Stimulated activated CD8-positive, alpha-beta memory T cell treated with anti-CD3 and anti-CD28 coated beads, Interleukin-15, amount 100 ng/mL, for 48 hours (primary cell): ENCODE data around the gene NET1.
"Not testable (repeated sequence)": the region's sequence is repeated elsewhere in the genome, so short reads cannot be mapped to it uniquely, and the experiment has no call there.

Source experiments
- DNase-seq, 2 donors: peaks; one replicate each; pipeline ENCODE4 v3.0.0-alpha.2; 2020; ENCODE audit warnings: low read depth in 2 of 2

NET1 gene

DNA sequence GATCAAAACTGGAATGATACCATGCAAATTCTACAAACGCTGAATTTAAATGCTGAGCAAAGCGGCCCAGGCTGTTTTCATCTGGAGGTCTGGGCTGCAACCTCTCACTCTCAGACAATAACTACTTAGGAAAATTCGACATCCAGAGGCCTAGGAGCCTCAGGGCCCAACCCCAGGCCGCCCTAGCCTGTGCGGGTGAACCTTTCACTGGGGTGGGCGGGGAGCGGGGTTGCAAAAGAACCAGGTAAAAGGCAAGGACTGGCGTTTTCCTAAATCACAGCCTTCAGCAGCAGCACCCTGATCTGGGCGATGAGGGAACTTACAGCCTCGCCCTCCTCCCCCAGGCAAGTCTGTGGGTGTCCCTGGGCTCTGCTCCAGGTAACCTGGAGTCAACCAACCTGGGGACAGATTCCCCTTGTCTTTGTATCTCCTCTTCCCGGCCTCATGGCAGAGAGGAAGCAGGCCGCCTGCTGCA is 53.7 kb downstream of the NET1 start:
- no peak for DNase-seq

DNA sequence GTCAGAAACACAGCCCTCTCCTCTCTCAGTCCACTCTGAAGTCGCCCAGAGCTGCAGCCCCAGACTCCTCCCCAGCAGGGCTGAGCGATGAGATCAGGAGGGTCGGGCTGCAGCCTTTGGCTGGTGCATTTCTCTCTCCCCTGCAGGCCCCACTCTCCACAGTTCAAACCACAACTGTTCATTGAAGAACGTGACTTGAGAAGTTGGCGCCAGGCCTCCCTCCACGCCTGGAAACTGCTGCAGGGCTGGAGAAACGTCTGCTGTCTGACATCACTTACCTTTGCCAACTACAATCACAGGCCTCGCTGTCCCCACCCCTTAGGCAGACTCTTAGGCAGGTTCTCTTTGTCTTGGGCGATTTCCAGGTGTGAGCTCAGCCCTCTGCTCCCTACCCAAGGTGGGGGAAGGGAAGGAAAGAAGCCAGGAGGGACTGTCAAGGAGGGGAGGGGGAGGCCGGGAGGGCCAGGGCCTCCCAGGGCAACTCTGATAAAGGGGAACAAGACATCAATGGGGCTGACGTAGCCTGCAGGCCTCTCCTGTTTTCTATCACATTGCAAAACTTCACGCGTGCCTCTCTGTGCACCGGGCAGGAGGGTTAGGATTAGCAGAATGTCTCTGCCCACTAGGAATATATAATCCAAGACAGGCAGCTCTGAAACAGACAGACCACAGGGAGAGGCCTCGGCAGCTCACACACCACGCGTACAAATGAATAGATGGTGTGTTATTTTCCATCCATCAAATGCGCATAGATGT is 54.3 kb downstream of the NET1 start:
- no peak for DNase-seq

DNA sequence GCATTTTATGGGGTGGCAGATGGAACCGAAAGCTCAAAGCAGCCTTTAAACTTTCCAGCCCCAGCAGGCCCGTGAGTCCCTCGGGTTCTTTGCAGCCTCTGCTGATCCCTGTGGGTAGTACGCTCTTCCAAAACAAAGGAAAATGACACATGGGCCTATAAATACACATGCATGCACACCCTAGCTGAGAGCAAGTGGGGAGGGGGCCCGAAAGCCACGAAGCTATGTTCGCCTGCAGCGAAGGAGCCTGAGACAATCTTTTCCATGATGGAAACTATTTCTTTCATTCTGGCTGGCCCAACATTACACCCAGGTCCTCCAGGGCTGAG is 54.8 kb downstream of the NET1 start:
- DNase-seq: no peak

DNA sequence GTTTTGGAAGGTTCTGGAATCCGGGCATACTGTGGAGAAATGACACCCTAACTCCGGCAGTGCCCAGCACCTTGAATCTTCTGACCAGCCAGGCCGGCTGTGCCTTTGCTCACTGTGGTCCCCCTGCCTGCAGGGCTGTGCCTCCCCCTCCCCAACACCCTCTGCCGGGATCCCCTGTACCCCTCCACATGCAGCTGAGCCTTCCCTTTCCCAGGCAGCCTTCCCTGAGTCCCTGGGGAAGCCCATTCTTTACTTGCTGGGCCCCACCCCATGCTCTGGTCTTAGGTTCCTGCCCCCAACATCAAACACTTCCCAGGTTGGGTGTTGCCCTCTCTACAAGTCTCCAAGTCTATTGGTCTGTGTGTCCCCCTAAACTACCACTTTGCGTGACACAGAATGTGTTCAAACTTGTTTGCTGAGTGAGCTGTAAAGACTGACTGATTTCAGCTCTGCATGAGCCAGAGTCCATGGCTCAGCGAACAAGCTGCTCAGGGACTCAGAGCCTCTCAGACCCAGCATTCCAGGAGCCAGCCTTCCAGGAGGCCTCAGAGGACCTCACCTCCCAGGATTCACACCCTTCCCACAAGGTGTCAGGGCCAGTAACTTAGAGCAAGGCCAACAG is 55.4 kb downstream of the NET1 start:
- DNase-seq: no peak

DNA sequence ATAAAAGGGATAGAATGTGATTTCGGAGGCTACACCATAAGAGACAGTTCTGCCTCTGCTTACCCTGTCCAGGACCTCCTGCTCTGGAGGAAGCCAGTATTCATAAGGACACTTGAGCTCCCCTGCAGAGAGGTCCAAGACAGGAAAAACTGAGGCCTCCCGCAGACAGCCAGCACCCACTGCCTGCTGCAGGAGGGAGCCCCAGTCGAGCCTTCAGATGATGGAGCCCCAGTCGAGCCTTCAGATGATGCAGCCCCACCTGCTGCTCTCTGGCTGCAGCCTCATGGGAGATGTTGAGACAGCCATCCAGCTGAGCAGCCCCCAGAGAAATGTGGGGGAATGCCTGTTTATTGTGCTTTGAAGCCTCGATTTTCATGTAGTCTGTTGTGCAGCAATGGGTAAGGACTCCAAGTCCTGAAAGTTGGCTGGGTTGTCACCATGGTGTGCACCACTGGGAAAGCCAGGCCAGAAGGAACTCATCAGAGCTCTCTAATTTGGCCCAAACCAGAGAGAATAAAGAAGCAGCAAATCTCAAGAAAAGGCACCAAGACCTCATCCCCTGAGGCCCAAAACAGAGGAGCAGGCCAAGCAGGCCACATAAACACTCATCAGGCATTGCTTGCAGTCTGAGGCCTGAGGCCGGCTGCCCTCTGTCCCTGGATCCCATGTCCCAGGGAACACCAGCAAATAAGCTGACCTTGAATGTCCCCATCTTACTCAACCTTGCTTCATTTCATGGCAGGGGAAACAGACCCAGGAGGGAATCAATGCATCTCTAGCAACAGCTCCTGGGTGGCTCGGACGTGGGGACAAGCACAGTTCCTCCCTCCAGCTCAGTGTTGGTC is 56.1 kb downstream of the NET1 start:
- DNase-seq: no peak

DNA sequence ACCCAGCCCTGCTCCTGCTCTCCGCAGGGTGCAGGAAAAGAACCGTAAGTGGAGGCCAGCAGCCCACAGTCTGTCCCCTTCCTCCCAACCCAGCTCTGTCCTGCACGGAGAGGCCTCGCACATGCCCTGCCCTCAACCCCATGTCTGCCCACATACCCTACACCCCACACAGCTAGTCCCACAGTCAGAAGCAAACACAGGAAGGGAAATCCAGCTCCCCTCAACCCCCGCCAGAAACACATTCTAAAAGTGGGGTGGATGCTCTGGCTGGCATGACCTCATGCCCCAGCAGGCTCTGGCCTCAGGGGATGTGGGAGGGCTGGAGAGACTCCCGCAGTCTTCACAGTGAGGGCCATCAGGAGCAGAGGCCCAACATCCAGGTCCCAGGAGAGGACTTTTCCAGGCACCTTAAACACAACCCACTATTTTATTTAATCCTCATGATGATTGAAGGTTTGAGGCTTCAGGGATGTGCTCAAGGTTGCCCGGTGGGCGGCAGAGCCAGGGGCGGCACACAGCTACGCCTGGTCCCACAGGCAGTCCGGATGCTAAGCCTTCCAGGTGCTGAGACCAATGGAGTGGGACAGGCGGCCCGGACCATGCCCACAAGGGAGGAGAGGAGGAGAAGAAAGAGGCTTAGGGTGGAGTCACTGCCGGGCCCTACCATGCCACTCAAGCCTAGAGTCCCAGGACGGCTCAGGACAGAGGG is 57.1 kb downstream of the NET1 start:
- DNase-seq: no peak

DNA sequence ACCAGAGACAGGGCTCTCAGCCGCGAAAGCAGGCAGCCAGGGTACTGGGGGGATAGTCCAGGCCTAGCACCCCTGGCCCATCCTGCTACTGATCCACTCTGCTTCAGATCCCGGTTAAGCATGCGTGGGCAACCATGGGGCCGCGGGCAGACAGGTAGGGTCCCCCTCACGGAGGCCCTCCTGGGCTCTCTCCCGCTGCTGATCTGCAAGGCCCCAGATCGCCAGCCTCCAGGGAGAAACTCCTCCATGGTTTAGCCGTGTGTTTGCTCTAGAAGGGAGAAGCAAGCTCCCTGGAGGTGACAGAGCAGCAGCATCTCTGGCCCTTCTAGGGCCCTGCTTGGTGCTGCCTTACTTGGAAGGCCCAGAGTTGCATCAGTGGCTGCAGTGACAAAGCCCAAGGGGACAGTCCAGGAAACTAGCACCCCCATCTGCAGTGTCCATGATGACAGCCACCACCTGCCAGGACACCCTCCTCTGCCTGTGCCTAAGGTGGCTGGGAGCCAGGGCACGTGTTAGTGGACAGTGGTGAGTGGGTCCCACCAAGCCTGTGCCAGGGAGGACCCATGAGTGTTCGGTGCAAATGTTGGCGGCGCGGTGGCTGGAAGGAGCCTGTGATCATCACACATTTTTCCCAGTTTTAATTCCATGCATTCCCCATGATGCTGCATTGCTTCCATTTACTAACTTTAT is 57.9 kb downstream of the NET1 start:
- DNase-seq: no peak

DNA sequence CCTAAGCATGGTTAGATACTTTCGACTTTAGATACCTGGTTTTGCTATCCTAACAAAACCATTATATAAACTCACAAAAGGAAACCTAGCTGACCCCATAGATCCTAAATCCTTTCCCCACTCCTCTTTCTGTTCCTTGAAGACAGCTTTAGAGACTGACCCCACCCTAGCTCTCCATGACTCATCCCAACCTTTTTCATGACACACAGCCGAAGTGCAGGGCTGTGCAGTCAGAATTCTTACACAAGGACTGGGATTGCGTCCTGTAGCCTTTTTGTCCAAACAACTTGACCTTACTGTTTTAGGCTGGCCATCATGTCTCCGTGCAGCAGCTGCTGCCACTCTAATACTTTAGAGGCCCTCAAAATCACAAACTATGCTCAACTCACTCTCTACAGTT is 62.3 kb downstream of the NET1 start:
- not testable (repeated sequence) for DNase-seq

DNA sequence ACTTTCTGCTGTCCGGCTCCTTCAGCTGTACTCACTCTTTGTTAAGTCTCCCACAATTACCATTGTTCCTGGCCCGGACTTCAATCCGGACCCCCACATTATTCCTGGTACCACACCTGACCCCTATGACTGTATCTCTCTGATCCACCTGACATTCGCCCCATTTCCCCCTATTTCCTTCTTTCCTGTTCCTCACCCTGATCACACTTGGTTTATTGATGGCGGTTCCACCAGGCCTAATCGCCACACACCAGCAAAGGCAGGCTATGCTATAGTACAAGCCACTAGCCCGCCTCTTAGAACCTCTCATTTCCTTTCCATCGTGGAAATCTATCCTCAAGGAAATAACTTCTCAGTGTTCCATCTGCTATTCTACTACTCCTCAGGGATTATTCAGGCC is 62.7 kb downstream of the NET1 start:
- not testable (repeated sequence) for DNase-seq

DNA sequence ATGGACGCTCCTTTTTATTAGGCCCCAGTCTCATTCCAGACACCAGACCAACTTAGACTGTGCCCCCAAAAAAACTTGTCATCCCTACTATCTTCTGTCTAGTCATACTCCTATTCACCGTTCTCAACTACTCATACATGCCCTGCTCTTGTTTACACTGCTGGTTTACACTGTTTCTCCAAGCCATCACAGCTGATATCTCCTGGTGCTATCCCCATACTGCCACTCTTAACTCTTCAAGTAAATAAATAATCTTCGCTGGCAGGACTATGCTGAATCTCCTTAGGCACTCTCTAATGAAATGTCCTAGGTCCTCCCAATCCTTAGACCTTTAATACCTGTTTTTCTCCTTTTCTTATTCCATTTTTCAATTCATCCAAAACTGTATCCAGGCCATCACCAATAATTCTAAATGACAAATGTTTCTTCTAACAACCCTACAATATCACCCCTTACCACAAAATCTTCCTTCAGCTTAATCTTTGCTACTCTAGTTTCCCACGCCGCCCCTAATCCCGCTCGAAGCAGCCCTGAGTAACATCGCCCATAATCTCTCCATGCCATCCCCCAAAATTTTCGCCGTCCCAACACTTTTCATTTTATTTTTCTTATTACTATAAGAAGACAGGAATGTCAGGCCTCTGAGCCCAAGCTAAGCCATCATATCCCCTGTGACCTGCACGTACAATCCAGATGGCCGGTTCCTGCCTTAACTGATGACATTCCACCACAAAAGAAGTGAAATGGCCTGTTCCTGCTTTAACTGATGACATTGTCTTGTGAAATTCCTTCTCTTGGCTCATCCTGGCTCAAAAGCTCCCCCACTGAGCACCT is 63.8 kb downstream of the NET1 start:
- DNase-seq: not testable (repeated sequence)

DNA sequence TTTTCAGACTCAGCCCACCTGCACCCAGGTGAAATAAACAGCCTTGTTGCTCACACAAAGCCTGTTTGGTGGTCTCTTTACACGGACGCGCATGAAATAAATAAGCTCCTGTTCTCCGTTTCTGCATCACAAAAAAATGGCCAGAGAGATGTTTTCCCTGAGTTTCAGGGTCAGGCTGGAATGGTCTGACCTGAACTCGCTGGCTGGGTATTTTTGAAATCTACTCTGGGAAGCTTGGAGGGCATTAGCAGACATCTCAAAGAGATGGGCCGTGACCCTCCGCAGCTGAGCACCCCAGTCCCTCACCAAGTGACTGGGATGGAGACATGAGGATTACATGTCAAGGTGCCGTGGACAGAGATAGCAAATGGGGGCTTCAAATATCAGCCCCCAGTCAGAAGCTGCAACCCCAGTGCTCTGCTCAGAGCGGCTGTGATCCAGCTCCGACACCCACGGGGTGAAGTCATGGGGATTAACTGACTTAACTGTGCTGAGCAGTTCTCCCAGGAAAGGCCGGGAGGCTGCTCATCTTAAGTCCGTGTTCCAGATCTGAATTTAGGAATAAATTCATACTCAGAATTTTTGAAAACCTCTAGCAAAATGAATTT is 64.7 kb downstream of the NET1 start:
- no peak for DNase-seq

DNA sequence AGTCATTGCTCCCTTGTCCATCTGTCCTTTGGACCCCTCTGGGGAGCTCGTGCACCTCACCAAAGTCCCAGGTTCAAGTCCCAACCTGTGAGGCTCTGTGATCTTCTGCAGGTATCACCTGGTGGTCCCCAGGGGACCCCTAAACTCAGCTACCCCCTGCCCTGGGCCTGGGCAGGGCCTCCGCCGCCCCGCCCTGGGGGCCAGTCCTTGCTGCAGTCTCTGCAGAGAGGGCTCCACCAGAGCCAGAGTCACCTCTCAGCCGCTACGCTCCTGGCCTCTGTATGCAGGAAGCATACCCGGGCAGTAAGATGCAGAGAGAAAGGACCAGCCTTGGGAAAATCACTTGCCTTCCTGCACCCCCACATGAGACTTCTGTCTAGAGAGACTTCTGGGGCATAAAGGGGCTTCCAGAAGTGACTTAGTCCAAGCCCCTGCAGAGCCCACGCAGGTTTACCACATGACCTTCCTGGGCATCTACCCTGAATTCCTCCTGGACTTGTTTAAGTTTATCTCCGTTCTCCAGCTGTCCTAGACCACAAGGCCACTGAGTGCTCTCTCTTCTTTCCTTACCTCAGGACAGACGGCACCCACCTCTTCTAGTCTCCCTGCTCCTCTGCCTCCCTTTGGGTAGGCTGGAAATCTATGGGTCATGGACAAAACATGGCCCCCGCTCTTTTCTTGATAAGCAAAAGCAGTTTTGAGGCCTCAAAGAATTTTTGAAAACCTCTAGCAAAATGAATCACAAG is 65.8 kb downstream of the NET1 start:
- no peak for DNase-seq

DNA sequence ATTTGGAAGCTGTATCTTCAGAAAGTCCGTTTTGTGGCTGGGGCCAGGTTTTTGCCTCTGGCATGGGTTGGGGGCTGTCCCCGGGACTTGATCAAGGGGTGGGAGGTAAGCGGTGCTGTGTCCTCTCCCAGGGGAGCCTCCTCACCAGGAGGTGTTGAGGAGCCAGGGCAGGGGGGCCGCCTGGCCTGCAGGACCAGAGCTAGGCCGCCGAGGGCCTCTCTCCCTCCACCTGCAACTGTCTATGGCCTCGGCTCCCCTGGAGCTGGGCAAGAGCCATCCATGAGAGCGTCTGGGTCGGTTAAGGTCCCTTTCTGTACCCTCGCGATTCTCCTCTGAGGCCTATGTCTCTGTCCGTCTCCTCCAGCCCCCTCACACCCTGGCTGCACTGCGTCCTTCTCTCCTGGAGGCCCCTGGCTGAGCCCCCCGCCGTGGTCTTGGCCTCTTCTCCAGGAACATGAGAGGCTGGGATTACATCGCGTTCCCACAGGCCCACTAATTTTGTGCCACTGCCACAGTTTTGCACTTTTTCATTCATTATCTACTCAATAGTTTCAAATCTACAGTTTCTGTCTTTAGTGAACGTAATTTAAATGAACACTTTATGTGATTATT is 66.4 kb downstream of the NET1 start:
- DNase-seq: no peak

DNA sequence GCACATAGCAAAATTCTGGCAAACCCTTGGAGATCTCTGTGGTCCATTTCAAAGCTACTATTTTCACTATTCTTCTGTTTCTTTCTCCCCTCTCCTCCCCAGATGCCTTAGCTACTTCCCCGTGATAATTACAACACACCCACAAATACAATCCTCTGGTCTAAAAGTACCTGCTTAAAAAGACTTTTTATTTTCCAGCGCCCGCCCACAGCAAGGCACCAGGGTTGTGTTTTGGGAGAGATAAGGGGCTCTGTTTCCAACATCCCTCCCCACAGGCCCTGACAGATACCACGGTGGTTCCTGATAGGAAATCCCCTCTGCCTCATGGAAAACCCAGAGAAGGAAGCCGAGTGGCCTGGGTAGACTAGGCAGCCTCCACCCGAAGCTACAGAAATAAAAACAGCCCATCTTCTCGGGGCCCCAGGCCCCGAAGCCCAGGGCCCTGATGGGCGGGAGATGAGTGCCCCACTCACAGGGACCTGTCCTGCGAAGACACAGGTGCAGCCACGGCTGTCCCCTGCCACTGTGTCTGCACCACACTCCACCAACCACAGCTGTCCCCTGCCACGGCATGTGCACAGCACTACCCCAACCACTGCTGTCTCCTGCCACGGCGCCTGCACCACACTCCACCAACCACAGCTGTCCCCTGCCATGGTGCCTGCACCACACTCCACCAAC is 67.3 kb downstream of the NET1 start:
- no peak for DNase-seq

DNA sequence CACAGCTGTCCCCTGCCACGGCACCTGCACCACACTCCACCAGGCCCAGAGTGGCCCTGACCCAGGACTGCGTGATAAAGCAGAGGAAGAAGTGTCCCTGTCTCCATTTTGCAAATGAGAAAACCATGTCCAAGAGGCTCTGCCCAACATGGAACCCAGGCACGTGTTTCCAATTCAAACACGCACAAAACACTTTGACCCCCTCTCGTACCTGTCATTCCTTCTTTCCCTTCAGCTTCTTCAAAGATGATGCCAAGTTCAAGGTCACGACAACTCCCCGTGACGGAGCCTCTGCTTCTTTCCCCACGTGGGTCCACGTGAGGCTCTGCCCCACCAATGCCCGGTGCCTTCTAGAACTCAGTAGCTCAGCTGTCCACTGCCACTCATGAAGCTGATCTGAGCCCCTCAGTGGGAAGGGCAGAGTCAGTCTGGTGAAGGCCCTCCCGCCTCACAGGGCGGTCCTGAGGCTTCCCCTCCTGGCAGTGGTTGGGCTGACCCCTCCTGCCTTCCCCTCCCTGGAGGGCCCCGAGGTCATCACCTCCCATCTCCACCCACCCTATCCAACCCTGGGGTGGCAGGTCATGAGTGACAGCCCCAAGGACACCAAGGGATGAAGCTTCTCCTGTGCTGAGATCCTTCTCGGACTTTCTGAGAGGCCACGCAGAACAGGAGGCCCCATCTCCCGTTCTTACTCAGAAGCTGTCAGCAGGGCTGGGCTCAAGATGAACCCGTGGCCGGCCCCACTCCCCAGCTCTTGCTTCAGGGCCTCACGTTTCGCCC is 68.0 kb downstream of the NET1 start:
- no peak for DNase-seq

DNA sequence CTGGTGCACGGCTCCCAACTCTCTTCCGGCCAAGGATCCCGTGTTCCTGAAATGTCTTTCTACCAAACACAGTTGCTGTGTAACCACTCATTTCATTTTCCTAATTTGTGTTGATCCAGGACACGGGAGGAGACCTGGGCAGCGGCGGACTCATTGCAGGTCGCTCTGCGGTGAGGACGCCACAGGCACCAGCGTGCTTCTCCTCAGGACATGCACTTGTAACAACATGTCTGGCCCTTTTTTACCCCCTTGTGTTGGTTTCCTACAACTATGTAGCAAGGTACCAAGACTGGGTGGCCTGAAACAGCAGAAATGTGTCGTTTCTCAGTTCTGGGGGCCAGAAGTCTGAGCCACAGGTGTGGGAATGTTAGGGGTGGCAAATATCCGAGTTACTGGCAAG is 68.8 kb downstream of the NET1 start:
- no peak for DNase-seq

DNA sequence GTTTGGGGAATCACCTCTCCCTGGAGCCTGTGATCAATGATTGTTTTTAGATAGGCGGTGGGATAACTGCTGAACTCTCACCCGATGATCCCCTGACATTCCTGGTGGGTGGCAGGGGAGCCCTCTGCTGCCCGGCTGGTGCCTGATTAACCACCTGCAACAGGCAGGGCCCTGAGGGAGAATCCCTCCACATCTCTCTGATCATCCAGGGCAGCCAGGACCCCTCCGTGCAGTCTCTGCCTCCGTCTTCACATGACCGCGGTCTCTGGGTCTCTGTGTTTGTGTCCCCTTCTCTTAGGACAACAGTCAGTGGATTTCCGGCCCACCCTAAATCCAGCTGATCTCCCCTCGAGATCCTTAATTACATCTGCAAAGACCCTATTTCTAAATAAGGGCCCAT is 69.7 kb downstream of the NET1 start:
- DNase-seq: no peak

DNA sequence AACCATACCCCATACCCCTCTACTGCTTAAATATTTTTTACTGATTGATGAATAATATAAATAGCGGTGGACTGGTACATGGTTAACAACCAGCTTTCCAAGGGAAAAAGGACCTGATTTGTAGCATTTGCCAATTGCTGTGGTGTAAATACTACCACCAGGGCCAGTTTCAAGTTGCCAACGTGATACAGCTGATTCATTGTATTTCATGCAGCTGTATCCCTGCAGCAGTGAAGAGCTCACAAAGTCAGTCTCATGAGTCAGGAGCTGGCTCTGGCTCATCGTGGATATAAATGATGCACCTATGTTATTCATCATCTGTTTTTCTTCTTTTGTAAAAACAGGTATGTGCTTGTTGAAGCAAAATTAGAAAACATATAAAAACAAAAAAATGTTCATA is 71.8 kb downstream of the NET1 start:
- DNase-seq: no peak
